Skin of body (tissue), 2 donors: ENCODE measurements around the gene GNL1. TPM values are rescaled to one million over a fixed set of nuclear protein-coding genes. Genes with fewer than 3 reads are reported as not detected.
"Not testable (repeated sequence)": the region's sequence is repeated elsewhere in the genome, so short reads cannot be mapped to it uniquely, and the experiment has no call there.

ENCODE experiments used
- DNase-seq: peaks from one replicate; lab custom pipeline; 2025; lab: John Stamatoyannopoulos, UW
- total RNA-seq: library from RNA; depleted of rRNA; stranded (reverse); fragments of >200 nt; gene quantifications from one replicate; pipeline ENCODE4 v1.2.3, GENCODE V29; 2014

Gene GNL1
- 35.8 TPM for total RNA-seq

GRCh38 chr6:30556066-30556905 is at the start of gene GNL1:
TSS of gene GNL1 (minus strand) at chr6:30556489. CDS start at chr6:30556203, 286 bp downstream.
- peak; percentile 94 for DNase-seq

- no peak for DNase-seq
Measured at GRCh38 chr6:30603961-30604360, 47.7 kb upstream of the GNL1 start.

- no peak for DNase-seq
Measured at GRCh38 chr6:30601815-30602641, 45.7 kb upstream of the GNL1 start.

GRCh38 chr6:30601436-30601814 is 45.1 kb upstream of the GNL1 start:
- no peak for DNase-seq

- DNase-seq, result no peak
Measured at GRCh38 chr6:30600451-30600961, 44.2 kb upstream of the GNL1 start.

- DNase-seq, result no peak
Measured at GRCh38 chr6:30599625-30600324, 43.5 kb upstream of the GNL1 start.

GRCh38 chr6:30598912-30599624 is 42.8 kb upstream of the GNL1 start:
- no peak for DNase-seq

GRCh38 chr6:30597315-30598144 is 41.2 kb upstream of the GNL1 start:
- DNase-seq, result not testable (repeated sequence)

GRCh38 chr6:30592287-30592686 is 36.0 kb upstream of the GNL1 start:
- DNase-seq, result no peak

- peak; percentile 26 for DNase-seq
Measured at GRCh38 chr6:30591008-30591407, 34.7 kb upstream of the GNL1 start.

- DNase-seq, result no peak
Measured at GRCh38 chr6:30590509-30590908, 34.2 kb upstream of the GNL1 start.

- DNase-seq, result no peak
Measured at GRCh38 chr6:30589754-30590358, 33.6 kb upstream of the GNL1 start.

GRCh38 chr6:30583921-30584320 is 27.6 kb upstream of the GNL1 start:
- no peak for DNase-seq

GRCh38 chr6:30578051-30578450 is 21.8 kb upstream of the GNL1 start:
- no peak for DNase-seq

GRCh38 chr6:30573113-30573512 is 16.8 kb upstream of the GNL1 start:
- DNase-seq, result no peak

- no peak for DNase-seq
Measured at GRCh38 chr6:30572148-30572547, 15.9 kb upstream of the GNL1 start.

- DNase-seq, result no peak
Measured at GRCh38 chr6:30571762-30572082, 15.4 kb upstream of the GNL1 start.

GRCh38 chr6:30571075-30571761 is 14.9 kb upstream of the GNL1 start, which contains the start of gene ABCF1:
TSS of gene ABCF1 (plus strand) at chr6:30571442. CDS start at chr6:30571488, 46 bp downstream.
- DNase-seq, result peak; percentile 97

- peak; percentile 61 for DNase-seq
Measured at GRCh38 chr6:30570740-30571074, 14.4 kb upstream of the GNL1 start.
